GM12864 (cell line): ENCODE measurements around the gene PXT1.

Source experiments
- DNase-seq: peaks from one replicate; pipeline ENCODE4 v3.0.0-alpha.2; 2011; ENCODE audit warnings: low read depth
- H3K4me3 ChIP-seq: 2 replicates; pipeline ENCODE4 v1.5.1; 2011; ENCODE audit warnings: mild to moderate bottlenecking, low read depth, low read length, control low read depth
- CTCF ChIP-seq: IDR thresholded peaks from 2 replicates; pipeline ENCODE4 v1.5.1; 2011; ENCODE audit warnings: low read depth, mild to moderate bottlenecking, moderate library complexity, low read length, control low read depth, inconsistent platforms; ENCODE audit errors: missing control alignments

PXT1 gene

GRCh38 chr6:36357872-36358225 is 84.8 kb downstream of the PXT1 start:
- DNase-seq = no peak
- no peak for TF ChIP-seq CTCF
- no peak overlapping the region for H3K4me3 ChIP-seq

GRCh38 chr6:36355819-36356218 is 86.8 kb downstream of the PXT1 start:
- H3K4me3 ChIP-seq = no peak overlapping the region
- DNase-seq = no peak
- no peak for TF ChIP-seq CTCF

GRCh38 chr6:36353411-36353915 is 89.2 kb downstream of the PXT1 start:
- no peak for DNase-seq
- TF ChIP-seq CTCF = no peak
- H3K4me3 ChIP-seq = no peak overlapping the region

GRCh38 chr6:36352477-36353157 is 90.0 kb downstream of the PXT1 start:
- no peak for DNase-seq
- no peak for TF ChIP-seq CTCF
- H3K4me3 ChIP-seq = no peak overlapping the region

GRCh38 chr6:36350681-36351571 is 91.7 kb downstream of the PXT1 start:
- no peak overlapping the region for H3K4me3 ChIP-seq
- DNase-seq = no peak
- no peak for TF ChIP-seq CTCF

- TF ChIP-seq CTCF = no peak
- H3K4me3 ChIP-seq = no peak overlapping the region
- no peak for DNase-seq
These were observed 92.6 kb downstream of the PXT1 start for GRCh38 chr6:36350082-36350481.
